Astrocyte of the cerebellum (primary cell): ENCODE data around the gene HIF3A.
"Not testable (repeated sequence)": the region's sequence is repeated elsewhere in the genome, so short reads cannot be mapped to it uniquely, and the experiment has no call there.

Experiments used
- DNase-seq: peaks from one replicate; pipeline ENCODE4 v3.0.0-alpha.2; 2011; ENCODE audit warnings: low read depth
- H3K4me3 ChIP-seq: 2 replicates; pipeline ENCODE4 v1.5.1; 2011; ENCODE audit warnings: mild to moderate bottlenecking, low read depth, low read length, moderate library complexity
- in situ Hi-C: cut with HindIII; loops from 2 replicates; pipeline ENCODE4 v1.10.0; 2017; ENCODE audit warnings: low sequenced_read_pairs
- TF ChIP-seq, protein P1 (sequence below): IDR thresholded peaks from 2 replicates; pipeline ENCODE4 v1.5.1; 2012; ENCODE audit warnings: low read length, low read depth, moderate library complexity, mild to moderate bottlenecking; ENCODE audit errors: missing control alignments

The HIF3A gene

DNA sequence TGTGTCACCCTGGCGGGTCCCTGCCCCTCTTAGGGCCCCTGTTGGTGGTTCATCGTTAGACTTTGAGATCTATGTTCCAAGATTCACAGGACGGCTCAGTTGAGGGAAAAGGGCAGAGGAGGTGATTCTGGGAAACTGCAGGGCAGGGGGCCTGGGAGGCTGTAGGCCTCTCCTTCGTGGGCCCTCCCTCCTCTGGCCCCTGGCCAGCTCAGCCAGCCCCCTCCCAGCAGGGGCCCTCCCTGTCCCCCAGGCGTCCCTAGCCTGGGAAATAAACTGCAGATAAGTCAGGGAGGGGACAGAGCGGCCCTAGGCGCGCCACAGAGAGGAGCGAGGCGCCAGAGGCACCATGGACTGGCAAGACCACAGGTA, 6.5 kb downstream of the HIF3A start:
- H3K4me3 ChIP-seq, result no peak overlapping the region
- no peak for DNase-seq
- TF ChIP-seq, protein P1, sequence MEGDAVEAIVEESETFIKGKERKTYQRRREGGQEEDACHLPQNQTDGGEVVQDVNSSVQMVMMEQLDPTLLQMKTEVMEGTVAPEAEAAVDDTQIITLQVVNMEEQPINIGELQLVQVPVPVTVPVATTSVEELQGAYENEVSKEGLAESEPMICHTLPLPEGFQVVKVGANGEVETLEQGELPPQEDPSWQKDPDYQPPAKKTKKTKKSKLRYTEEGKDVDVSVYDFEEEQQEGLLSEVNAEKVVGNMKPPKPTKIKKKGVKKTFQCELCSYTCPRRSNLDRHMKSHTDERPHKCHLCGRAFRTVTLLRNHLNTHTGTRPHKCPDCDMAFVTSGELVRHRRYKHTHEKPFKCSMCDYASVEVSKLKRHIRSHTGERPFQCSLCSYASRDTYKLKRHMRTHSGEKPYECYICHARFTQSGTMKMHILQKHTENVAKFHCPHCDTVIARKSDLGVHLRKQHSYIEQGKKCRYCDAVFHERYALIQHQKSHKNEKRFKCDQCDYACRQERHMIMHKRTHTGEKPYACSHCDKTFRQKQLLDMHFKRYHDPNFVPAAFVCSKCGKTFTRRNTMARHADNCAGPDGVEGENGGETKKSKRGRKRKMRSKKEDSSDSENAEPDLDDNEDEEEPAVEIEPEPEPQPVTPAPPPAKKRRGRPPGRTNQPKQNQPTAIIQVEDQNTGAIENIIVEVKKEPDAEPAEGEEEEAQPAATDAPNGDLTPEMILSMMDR, result no peak
- in situ Hi-C loops, result no loop called here

DNA sequence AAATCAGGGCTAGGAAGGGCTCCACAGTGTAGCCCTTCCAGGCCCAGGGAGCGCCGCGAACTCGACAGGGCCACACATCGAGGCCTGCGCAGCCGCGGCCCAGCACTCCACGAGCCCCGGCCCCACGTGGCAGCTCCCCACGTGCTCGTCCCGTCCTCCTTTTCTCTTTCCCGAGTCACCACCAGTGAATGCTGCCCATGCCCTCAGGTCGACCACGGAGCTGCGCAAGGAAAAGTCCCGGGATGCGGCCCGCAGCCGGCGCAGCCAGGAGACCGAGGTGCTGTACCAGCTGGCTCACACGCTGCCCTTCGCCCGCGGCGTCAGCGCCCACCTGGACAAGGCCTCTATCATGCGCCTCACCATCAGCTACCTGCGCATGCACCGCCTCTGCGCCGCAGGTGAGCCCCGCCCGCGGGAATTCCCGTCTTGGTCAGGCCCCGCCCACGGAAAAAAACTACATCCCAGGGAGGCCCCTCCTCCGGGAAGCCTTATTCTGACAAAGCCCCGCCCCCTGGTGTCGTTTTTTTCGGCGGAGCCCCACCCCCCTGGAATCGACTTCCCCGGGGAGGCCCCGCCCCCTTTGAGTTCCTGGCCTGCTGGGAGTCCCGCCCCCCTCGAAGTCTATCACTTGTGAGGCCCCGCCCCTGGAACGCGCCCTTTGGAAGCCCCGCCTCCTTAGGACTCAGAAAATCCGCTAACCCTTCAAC, 7.0 kb downstream of the HIF3A start:
- no peak for DNase-seq
- TF ChIP-seq, protein P1, result no peak
- in situ Hi-C loops, result no loop called here
- no peak overlapping the region for H3K4me3 ChIP-seq

DNA sequence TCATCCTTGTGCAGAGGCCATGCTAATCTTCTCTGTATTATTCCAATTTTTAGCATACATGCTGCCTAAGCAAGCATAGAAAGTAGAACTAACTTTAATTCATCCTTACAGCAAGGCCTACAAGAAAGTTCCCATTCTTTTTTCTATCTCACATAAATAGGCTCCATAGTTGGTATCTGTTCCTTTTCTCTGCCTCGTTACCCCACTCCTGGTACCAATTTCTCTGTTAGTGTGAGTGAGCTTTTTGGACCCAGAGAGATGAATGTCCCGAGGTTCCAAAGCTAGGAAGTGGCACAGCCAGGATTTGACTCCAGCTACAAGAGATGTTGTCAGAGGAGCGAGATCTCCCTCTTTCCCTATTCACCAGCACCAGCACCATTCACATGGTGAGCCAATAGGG, 9.7 kb downstream of the HIF3A start:
- in situ Hi-C loops, result no loop called here

DNA sequence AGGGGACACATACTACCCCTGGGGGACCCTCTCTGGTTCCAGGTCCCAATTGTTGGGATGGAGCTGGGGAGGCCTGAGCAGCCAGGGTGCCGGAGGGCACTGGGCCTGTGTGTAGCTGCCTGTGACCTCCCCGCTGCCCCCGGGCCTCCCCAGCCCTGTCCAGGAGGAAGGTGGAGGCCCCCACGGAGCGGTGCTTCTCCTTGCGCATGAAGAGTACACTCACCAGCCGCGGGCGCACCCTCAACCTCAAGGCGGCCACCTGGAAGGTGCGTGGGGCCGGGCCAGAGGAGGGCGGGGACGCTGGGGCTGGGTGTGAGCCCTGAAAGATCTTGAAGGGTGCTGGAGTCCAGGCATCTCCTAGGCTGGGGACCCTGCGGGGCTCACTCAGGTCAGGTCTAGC, 11.7 kb downstream of the HIF3A start:
- DNase-seq, result no peak
- H3K4me3 ChIP-seq, result no peak overlapping the region
- TF ChIP-seq, protein P1, result no peak
- in situ Hi-C loops, result no loop called here

More for the DNA sequence above, 9.7 kb downstream of the HIF3A start:
- H3K4me3 ChIP-seq, result no peak overlapping the region
- DNase-seq, result no peak
- TF ChIP-seq, protein P1, result no peak

DNA sequence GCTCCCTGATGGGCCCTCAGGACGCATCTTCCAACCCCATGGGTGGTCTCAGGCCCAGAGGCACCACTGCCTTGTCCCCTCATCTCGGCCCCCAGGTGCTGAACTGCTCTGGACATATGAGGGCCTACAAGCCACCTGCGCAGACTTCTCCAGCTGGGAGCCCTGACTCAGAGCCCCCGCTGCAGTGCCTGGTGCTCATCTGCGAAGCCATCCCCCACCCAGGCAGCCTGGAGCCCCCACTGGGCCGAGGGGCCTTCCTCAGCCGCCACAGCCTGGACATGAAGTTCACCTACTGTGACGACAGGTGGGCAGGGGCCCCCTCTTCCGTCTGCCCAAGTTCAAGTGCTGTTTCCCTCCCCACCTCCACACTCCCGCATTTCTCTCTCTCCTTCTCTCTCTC, 12.2 kb downstream of the HIF3A start:
- TF ChIP-seq, protein P1, result no peak
- in situ Hi-C loops, result no loop called here

DNA sequence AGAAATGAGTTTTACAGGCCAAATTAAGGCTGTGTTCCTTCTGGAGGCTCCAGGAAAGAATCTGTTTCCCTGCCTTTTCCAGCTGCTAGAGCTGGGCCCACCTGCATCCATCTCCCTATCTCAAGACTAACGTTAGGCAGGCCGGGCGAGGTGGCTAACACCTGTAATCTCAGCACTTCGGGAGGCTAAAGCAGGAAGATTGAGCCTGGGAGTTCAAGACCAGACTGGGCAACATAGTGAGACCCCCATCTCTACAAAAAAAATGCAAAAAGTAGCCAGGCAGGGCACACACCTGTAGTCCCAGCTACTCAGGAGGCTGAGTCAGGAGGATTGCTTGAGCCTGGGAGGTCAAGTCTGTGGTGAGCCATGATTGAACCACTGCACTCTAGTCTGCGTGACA, 14.6 kb downstream of the HIF3A start:
- TF ChIP-seq, protein P1, result no peak
- in situ Hi-C loops, result no loop called here
- no peak overlapping the region for H3K4me3 ChIP-seq
- DNase-seq, result no peak

More for the DNA sequence above, 12.2 kb downstream of the HIF3A start:
- no peak for DNase-seq
- no peak overlapping the region for H3K4me3 ChIP-seq

DNA sequence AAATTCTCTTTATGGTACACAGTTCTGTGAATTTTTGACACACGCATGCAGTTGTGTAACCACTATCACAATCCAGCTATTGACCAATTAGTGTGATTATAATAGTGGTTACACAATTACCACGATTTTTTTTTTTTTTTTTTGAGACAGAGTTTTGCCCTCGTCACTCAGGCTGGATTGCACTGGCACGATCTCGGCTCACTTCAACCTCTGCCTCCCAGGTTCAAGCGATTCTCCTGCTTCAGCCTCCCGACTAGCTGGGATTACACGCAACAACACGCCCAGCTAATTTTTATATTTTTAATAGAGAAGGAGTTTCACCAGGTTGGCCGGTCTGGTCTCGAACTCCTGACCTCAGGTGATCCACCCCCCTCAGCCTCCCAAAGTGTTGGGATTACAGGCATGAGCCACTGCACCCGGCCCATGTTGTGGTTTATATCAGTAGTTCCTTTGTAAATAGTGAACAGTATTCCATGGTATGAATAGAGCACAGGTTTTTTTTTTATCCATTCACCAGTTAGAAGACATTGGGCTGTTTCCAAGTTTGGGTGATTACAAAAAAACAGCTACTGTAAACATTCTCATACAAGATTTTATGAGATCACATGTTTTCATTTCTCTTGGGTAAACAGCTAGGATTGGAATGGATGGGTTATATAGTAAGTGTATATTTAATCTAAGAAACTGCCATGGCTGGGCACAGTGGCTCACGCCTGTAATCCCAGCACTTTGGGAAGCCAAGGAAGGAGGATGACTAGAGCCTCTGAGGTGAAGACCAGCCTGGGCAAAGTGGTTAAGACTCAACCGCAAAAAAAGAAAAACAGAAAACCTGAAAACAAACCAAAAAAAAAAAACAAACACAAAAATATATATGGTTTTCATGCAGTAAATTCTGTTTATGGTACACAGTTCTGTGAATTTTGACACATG, 17.0 kb downstream of the HIF3A start:
- DNase-seq, H3K4me3 ChIP-seq, in situ Hi-C loops: not testable (repeated sequence)
